Vagina (tissue), 2 donors: ENCODE results near the gene SCFD2. TPM values are rescaled to one million over a fixed set of nuclear protein-coding genes. Genes with fewer than 3 reads are reported as not detected.

Experiments
- DNase-seq, 2 donors: peaks; one replicate each; pipeline ENCODE4 v3.0.0-alpha.2; 2017; ENCODE audit errors: extremely low spot score in 2 of 2
- H3K27ac ChIP-seq: fragments of 200-600 bp; sonication (generic); one replicate; pipeline ENCODE4 v1.5.1; 2019
- H3K27me3 ChIP-seq: fragments of 200-600 bp; sonication (generic); one replicate; pipeline ENCODE4 v1.5.1; 2019
- H3K36me3 ChIP-seq, 2 donors: fragments of 200-600 bp; sonication (generic); one replicate each; pipeline ENCODE4 v1.5.1; 2017 to 2019
- H3K4me1 ChIP-seq: fragments of 200-600 bp; sonication (generic); one replicate; pipeline ENCODE4 v1.5.1; 2019
- H3K4me3 ChIP-seq, 2 donors: fragments of 200-600 bp; sonication (generic); 1 replicate in 1 of 2; 2 replicates in 1 of 2; pipeline ENCODE4 v1.5.1; 2016 to 2019
- H3K9me3 ChIP-seq: fragments of 200-600 bp; sonication (generic); one replicate; pipeline ENCODE4 v1.5.1; 2019
- POLR2A ChIP-seq, 2 donors: fragments of 450-650 bp; IDR thresholded peaks; one replicate each; pipeline ENCODE4 v1.6.1; 2017; ENCODE audit warnings: antibody characterized with exemption in 2 of 2, mild to moderate bottlenecking in 2 of 2, moderate library complexity in 2 of 2
- POLR2AphosphoS5 ChIP-seq, 2 donors: sonication (generic); formaldehyde crosslinking; IDR thresholded peaks; one replicate each; pipeline ENCODE4 v1.9.0; 2017; ENCODE audit warnings: antibody characterized with exemption in 2 of 2, mild to moderate bottlenecking in 2 of 2, low read depth in 1 of 2; ENCODE audit not compliant: insufficient read depth in 1 of 2
- intact Hi-C: fragments of 100-400 bp; cut with DNase I; formaldehyde crosslinking; loops from one replicate; pipeline ENCODE4 v1.15.1; 2023
- total RNA-seq: library from RNA; depleted of rRNA; stranded (reverse); fragments of >200 nt; gene quantifications from one replicate; pipeline ENCODE4 v1.2.3, GENCODE V29; 2016
- TF ChIP-seq, protein P1 (sequence below), 3 experiments: fragments of 450-650 bp in 2 of 3; fragments of 200-600 bp in 1 of 3; sonication (generic) in 1 of 3; IDR thresholded peaks; one replicate each; pipeline ENCODE4 v1.5.1; 2017 to 2019; ENCODE audit warnings: antibody characterized with exemption in 3 of 3, mild to moderate bottlenecking in 2 of 3, moderate library complexity in 2 of 3

SCFD2 gene
- total RNA-seq, 1 donor from 2014 or later = 33.1 TPM

DNA sequence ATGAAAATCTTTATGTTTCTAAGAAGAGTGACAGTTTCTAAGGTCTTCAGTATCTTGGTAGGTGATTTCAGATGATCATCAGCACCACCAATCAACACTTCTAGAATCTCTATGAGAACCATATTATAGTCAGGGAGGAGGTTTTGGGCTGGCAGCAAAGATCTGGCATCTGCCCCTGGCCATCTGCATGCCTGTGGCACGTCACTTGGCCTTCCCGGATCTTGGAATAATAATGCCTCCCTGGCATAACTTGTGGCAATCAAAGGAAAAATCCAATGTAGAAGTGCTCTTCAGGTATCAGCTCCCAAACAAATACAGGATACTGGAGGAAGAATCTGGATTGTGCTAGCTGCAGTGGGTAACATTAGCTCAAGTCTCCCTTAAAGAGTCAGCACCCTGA lies 446.4 kb downstream of the SCFD2 start:
- DNase-seq = no peak

DNA sequence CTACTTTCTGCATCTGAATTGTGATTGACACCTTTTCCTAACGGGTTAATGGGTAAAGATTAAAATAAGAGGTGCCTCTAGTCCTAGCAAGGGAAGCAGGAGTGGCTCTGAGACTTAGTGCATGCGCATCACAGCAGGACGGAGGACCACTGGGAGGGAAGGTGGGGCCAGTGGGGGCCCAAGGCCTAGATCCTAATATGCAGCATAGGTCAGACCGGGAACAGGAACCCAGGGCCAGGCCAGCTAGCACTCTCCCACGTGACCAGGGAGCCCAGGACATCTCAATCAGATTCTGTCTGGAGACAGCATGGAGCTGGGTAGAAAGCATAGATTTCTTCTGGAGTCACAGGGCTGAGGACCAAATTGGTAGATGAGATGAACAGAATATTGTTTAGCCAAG lies 448.0 kb downstream of the SCFD2 start:
- Histone ChIP-seq H3K27me3 (no peaks in the 10 kb centered on the region), H3K36me3 (no peaks in the 10 kb centered on the region), H3K4me3 (no peak overlapping the region), H3K4me1 (peaks cover 1% of the 10 kb centered on the region), H3K9me3 (no peaks in the 10 kb centered on the region), H3K27ac (no peak overlapping the region)
- TF ChIP-seq POLR2AphosphoS5 (IDR thresholded peaks at IDR 0.05; ENCODE audit: insufficient read depth in 1 of 2, low read depth in 1 of 2) (no peak), POLR2A (IDR thresholded peaks at IDR 0.05) (no peak)
- TF ChIP-seq, protein P1, sequence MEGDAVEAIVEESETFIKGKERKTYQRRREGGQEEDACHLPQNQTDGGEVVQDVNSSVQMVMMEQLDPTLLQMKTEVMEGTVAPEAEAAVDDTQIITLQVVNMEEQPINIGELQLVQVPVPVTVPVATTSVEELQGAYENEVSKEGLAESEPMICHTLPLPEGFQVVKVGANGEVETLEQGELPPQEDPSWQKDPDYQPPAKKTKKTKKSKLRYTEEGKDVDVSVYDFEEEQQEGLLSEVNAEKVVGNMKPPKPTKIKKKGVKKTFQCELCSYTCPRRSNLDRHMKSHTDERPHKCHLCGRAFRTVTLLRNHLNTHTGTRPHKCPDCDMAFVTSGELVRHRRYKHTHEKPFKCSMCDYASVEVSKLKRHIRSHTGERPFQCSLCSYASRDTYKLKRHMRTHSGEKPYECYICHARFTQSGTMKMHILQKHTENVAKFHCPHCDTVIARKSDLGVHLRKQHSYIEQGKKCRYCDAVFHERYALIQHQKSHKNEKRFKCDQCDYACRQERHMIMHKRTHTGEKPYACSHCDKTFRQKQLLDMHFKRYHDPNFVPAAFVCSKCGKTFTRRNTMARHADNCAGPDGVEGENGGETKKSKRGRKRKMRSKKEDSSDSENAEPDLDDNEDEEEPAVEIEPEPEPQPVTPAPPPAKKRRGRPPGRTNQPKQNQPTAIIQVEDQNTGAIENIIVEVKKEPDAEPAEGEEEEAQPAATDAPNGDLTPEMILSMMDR (IDR thresholded peaks at IDR 0.05) = no peak
- no peak for DNase-seq
- intact Hi-C loops = no loop called here

More for the DNA sequence above, 446.4 kb downstream of the SCFD2 start:
- intact Hi-C loops = no loop called here
- no peaks in the 10 kb centered on the region for H3K9me3 ChIP-seq
- H3K27me3 ChIP-seq = no peaks in the 10 kb centered on the region
- H3K4me3 ChIP-seq = no peak overlapping the region
- TF ChIP-seq POLR2AphosphoS5 (IDR thresholded peaks at IDR 0.05; ENCODE audit: insufficient read depth in 1 of 2, low read depth in 1 of 2) = no peak
- TF ChIP-seq, protein P1 (IDR thresholded peaks at IDR 0.05) = no peak
- no peak for TF ChIP-seq POLR2A (IDR thresholded peaks at IDR 0.05)
- H3K27ac ChIP-seq = no peak overlapping the region
- H3K4me1 ChIP-seq = no peaks in the 10 kb centered on the region
- no peaks in the 10 kb centered on the region for H3K36me3 ChIP-seq

DNA sequence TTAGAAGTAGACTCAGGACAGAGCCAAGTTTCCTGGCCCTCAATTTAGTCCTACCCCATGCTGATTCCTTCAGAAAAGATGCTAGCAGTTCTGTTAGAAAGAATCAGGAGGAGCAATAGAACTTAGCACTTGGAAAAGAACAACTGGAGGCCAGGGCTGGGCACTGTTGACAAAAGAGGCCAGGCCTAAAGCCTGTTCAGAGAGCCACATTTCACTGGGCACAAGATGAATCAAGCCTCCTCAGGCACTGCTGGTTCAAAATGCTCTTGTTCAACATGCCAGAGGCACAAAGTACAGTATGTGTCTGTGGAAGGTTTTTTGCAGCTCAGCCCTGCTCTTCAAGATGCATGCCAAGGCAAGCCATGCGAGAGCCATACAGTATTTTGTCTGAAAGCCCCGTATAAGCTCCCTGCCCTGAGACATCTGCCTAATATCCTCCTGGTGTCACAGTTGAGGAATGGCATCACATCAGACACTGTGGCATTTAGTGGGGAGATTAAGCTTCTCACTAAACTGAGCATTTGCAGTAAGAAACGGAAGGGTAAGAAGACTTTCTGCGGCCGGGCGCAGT lies 450.0 kb downstream of the SCFD2 start:
- TF ChIP-seq POLR2AphosphoS5 (IDR thresholded peaks at IDR 0.05; ENCODE audit: insufficient read depth in 1 of 2, low read depth in 1 of 2) (no peak), POLR2A (IDR thresholded peaks at IDR 0.05) (no peak)
- TF ChIP-seq, protein P1 (IDR thresholded peaks at IDR 0.05) = no peak
- H3K27me3 ChIP-seq = no peaks in the 10 kb centered on the region
- no peak for DNase-seq
- H3K4me3 ChIP-seq = no peak overlapping the region
- no peaks in the 10 kb centered on the region for H3K36me3 ChIP-seq
- intact Hi-C loops = no loop called here
- no peak overlapping the region for H3K27ac ChIP-seq
- no peaks in the 10 kb centered on the region for H3K9me3 ChIP-seq
- H3K4me1 ChIP-seq = peaks cover 14% of the 10 kb centered on the region

DNA sequence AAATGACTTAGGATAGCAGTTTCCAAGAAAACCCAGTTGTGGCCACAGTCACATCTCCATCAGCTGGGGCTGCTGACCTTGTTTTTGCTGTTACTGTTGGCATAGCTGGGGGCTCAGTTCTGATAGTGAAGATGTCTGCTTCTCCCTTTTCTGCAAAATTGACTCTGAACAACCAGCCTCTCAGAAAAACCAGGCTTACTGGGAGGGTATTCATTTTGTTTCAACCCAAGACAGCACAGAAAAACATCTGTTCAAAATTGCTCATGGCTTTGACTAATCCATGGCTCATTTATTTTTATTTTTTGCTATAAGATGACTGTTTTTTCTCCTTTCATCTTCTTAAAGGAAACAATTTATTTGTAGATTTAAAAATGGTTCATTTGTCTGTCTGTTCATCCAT lies 450.7 kb downstream of the SCFD2 start:
- H3K27ac ChIP-seq = no peak overlapping the region
- intact Hi-C loops = no loop called here

DNA sequence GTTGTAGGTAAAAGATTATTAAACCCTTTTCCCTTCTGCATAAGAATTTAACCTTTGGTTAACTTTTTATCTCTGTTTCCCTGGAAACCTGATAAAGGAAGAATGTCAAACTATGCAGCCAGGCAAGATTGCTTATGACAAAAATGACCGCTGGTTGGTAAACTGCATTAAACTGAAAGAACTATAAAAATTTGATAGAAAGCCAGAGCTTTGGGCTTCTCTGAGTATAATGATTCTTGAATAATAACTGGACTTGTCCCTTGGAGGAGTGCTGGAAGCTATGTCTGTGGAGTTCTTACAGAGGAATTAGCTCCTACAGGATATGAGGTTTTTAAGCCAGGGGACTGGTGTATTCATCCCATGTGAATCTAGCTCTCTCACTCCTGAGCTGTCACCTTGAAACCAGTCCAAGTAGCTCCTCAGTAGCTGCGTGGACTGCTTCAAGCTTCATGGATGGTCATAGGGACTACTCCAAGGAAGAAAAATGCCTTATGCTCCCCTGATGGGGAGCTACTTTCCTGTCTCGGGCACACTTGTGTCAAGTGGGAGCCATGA lies 451.7 kb downstream of the SCFD2 start:
- intact Hi-C loops = no loop called here
- Histone ChIP-seq H3K36me3 (no peaks in the 10 kb centered on the region), H3K9me3 (no peaks in the 10 kb centered on the region), H3K27ac (no peak overlapping the region), H3K4me1 (peaks cover 14% of the 10 kb centered on the region), H3K27me3 (no peaks in the 10 kb centered on the region), H3K4me3 (no peak overlapping the region)
- TF ChIP-seq POLR2AphosphoS5 (IDR thresholded peaks at IDR 0.05; ENCODE audit: insufficient read depth in 1 of 2, low read depth in 1 of 2) = no peak
- DNase-seq = no peak

More for the DNA sequence above, 450.7 kb downstream of the SCFD2 start:
- no peak overlapping the region for H3K4me3 ChIP-seq
- TF ChIP-seq POLR2A (IDR thresholded peaks at IDR 0.05) = no peak
- no peaks in the 10 kb centered on the region for H3K9me3 ChIP-seq
- no peak for DNase-seq
- peaks cover 14% of the 10 kb centered on the region for H3K4me1 ChIP-seq
- H3K27me3 ChIP-seq = no peaks in the 10 kb centered on the region
- H3K36me3 ChIP-seq = no peaks in the 10 kb centered on the region

DNA sequence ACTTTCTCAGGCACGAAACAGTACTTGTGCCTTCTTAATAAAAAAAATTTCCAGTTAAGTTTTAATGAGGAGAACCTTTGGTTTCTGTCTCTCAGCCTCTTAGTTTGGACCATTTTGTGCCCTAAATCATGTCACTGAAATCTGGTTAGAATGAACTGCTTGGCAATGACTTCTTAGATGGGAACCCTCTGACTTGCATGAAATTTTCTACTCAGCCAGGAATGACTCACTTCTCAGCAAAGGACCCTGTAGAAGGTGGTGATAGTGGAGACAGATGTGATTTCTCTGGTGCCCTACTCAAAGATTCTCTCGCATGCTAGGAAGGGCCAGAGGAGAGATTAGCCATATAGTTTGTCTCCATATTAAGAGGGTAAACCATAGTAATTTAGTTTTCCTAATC lies 453.3 kb downstream of the SCFD2 start:
- no peak for DNase-seq
- H3K4me3 ChIP-seq = no peak overlapping the region
- H3K27ac ChIP-seq = no peak overlapping the region
- H3K9me3 ChIP-seq = no peaks in the 10 kb centered on the region
- no peaks in the 10 kb centered on the region for H3K36me3 ChIP-seq
- peaks cover 14% of the 10 kb centered on the region for H3K4me1 ChIP-seq
- intact Hi-C loops = no loop called here
- no peaks in the 10 kb centered on the region for H3K27me3 ChIP-seq
- no peak for TF ChIP-seq POLR2AphosphoS5 (IDR thresholded peaks at IDR 0.05; ENCODE audit: insufficient read depth in 1 of 2, low read depth in 1 of 2)
- TF ChIP-seq, protein P1 (IDR thresholded peaks at IDR 0.05) = no peak
